ENCODE results near the gene GOLGA8H.
"Not testable (repeated sequence)": the region's sequence is repeated elsewhere in the genome, so short reads cannot be mapped to it uniquely, and the experiment has no call there.

Gene GOLGA8H

GRCh38 chr15:30626632-30627031 is 22.8 kb downstream of the GOLGA8H start:
- not testable (repeated sequence) for H3K9me3 ChIP-seq (ENCODE audit: control insufficient read depth in 2 of 2, low read length in 2 of 2); H3K4me1 ChIP-seq (ENCODE audit: control insufficient read depth in 2 of 2, insufficient read depth in 2 of 2, low read length in 2 of 2); H3K27me3 ChIP-seq (ENCODE audit: control insufficient read depth in 2 of 2, insufficient read depth in 2 of 2, low read length in 2 of 2); H3K36me3 ChIP-seq (ENCODE audit: control insufficient read depth in 2 of 2, insufficient read depth in 2 of 2, low read length in 2 of 2)
- H3K4me3 ChIP-seq (ENCODE audit: low read length in 2 of 2) = peak overlapping the region; percentile 68 to 93
- H3K9ac ChIP-seq (ENCODE audit: low read depth in 1 of 2, low read length in 2 of 2) = peak overlapping the region; percentile 49 to 60
- peak overlapping the region in 1 of 2 donors; percentile 63 for H3K27ac ChIP-seq (ENCODE audit: low read depth in 2 of 2, low read length in 2 of 2)

GRCh38 chr15:30650012-30650929 is 46.4 kb downstream of the GOLGA8H start:
- Histone ChIP-seq H3K4me1 (ENCODE audit: control insufficient read depth in 2 of 2, insufficient read depth in 2 of 2, low read length in 2 of 2) (no peaks in the 10 kb centered on the region), H3K27me3 (ENCODE audit: control insufficient read depth in 2 of 2, insufficient read depth in 2 of 2, low read length in 2 of 2) (no peaks in the 10 kb centered on the region), H3K9me3 (ENCODE audit: control insufficient read depth in 2 of 2, low read length in 2 of 2) (no peaks in the 10 kb centered on the region), H3K4me3 (ENCODE audit: low read length in 2 of 2) (no peak overlapping the region), H3K36me3 (ENCODE audit: control insufficient read depth in 2 of 2, insufficient read depth in 2 of 2, low read length in 2 of 2) (peaks cover 0 to 2% of the 10 kb centered on the region in 2 donors), H3K9ac (ENCODE audit: low read depth in 1 of 2, low read length in 2 of 2) (no peak overlapping the region), H3K27ac (ENCODE audit: low read depth in 2 of 2, low read length in 2 of 2) (no peak overlapping the region)

GRCh38 chr15:30661154-30661553 is 57.3 kb downstream of the GOLGA8H start:
- H3K36me3 ChIP-seq (ENCODE audit: control insufficient read depth in 2 of 2, insufficient read depth in 2 of 2, low read length in 2 of 2); H3K4me1 ChIP-seq (ENCODE audit: control insufficient read depth in 2 of 2, insufficient read depth in 2 of 2, low read length in 2 of 2); H3K9ac ChIP-seq (ENCODE audit: low read depth in 1 of 2, low read length in 2 of 2); H3K4me3 ChIP-seq (ENCODE audit: low read length in 2 of 2); H3K9me3 ChIP-seq (ENCODE audit: control insufficient read depth in 2 of 2, low read length in 2 of 2); H3K27me3 ChIP-seq (ENCODE audit: control insufficient read depth in 2 of 2, insufficient read depth in 2 of 2, low read length in 2 of 2); H3K27ac ChIP-seq (ENCODE audit: low read depth in 2 of 2, low read length in 2 of 2): not testable (repeated sequence)

All from mucosa of rectum (tissue), 2 donors.